Dermis microvascular lymphatic vessel endothelial cell (primary cell): ENCODE data around the gene PGP. TPM values are rescaled to one million over a fixed set of nuclear protein-coding genes. Genes with fewer than 3 reads are reported as not detected.

Experiments used
- DNase-seq, 2 donors: peaks; one replicate each; pipeline versions ENCODE4 v3.0.0 to v3.0.0-alpha.2; 2010; ENCODE audit warnings: low read depth in 2 of 2
- total RNA-seq: library from RNA; depleted of rRNA; stranded (reverse); fragments of >200 nt; gene quantifications from 2 replicates; pipeline ENCODE4 v1.2.1, GENCODE V29; 2014

The PGP gene
- total RNA-seq, 1 donor from 2014 or later, result 11.8 TPM

DNA sequence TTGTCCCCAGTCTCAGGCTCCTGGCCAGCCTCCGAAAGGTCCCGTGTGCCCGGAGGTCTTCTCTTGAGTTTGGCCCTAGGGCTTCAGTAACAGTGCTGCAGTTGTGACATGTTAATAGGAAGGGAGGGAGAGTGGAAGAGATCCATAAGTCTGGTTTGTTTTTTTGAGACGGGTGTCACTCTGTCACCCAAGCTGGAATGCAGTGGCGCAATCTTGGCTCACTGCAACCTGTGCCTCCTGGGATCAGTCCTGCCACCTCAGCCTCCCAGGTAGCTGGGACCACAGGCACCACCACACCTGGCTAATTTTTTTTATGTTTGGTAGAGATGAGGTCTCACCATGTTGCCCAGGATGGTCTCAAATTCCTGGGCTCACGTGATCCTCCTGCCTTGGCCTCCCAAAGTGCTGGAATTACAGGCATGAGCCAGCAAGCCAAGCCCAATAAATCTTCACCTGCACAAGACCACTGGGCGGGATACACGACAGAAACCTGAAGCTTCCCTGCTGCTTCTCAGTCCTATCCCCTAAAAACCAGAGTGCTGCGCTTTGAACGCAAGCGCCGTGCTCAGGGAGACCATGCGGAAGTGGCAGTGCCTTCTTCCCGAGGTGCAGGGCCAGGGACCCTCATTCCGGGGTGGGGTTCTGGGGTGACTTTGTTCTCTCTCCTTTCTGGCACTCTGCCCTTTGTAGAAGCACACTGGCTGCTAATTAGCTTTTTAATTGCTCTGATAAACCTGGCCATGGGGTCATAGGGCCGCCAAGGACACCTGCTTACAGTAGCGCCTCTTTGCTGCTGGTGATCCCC, 48.2 kb downstream of the PGP start:
- no peak for DNase-seq

DNA sequence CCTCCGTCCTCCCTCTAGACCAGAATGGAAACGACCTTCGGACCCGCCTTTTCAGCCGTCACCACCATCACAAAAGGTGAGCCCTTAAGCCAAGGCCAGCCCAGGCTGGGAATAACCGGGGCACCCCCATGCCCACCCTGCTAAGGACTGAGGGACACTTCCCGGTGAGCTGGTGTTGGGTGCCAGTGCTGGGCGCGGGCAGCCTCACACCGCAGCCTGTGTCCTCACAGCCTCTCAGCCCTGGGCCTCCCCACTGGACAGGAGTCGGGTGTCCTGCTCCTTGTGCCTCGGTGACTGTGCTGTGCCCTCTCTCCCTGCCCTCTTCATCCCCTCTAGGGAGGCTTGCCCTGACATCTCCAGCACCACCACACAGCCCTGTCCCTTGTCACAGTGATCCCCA, 48.8 kb downstream of the PGP start:
- DNase-seq, result no peak

DNA sequence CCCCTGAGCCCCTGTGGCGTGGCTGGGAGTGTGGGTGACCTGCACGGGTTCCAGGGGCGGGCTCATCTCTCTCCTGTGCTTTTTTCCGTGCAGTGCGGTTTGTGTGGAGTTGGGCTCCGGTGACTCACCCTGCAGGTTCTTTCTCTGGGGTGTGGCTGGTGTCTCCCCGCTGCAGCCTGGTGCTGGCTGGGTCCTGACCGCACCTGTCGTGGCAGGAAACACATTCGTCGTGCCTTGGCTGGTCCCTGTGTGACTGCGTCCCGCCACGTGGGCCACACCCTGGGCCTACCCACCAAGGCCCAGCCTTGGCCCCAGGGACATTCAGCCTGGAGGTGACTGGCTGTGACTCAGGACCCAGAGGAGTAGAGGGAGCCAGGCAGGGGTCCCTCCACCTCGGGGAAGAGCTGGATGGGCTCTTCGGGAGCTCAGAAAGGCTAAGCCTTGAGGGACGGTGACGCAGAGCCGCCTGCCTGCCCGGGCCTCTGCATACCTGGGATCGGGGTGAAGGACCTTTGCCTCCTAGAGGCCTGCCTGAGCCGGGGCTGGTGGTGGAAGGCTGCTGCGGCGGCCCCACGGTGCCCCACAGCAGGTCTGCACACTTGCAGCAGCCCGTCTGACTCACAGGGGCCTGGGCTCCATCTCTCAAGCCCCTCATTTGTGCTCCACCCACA, 51.3 kb downstream of the PGP start:
- DNase-seq, result no peak

DNA sequence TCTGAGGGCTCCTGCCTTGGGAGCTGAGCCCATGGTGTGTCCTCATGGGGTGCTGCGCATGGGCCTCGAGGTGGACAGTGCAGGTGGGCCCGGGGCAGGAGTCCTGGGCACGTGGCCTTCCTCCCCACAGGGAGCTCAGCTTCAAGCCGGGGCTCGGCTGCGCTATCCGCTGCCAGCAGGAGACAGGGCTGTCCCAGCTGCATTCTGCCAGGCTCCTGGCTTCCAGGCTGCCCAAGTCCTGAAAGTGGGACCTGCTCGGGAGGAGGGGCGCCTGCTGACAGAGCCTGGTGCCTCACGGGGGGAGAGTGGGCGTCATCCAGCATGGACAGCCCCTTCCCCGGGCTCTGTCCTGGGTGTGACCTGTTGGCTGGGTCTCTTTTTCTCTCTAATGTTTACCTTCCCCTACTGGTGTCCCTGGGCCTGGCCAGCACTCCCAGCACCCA, 51.9 kb downstream of the PGP start:
- no peak for DNase-seq

DNA sequence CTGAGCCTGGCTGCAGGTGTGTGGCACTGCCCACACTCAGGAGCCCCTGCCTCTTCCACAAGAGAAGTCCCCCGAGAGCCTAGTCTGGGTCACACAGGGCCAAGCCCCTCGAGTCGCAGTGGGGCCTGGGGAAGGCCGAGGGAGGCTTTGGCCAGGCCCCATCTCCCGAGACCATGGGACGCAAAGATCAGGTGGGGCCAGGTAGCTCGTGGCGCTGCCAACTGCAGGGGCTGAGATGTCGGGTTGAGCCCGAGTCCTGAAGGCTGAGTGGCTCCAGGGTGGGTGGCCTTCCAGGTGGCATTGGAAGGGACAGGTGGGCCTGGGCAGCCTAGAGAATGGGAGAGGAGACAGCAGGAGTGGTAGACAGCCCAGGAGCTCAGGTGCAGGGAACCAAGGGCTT, 52.7 kb downstream of the PGP start:
- DNase-seq, result no peak

Other genes starting within 250 kb of the PGP start
- gene RNF151, start 248.0 kb downstream of the PGP start, total RNA-seq, result not detected in 2 replicates
- 31.7 and 41.5 TPM in 2 replicates for gene TBL3, start 242.8 kb downstream of the PGP start, total RNA-seq
- 0.13 TPM in 1 of 2 replicates, not detected in the other for gene NOXO1, start 233.4 kb downstream of the PGP start, total RNA-seq
- gene GFER, start 230.6 kb downstream of the PGP start, total RNA-seq, result 9.7 and 10.3 TPM in 2 replicates
- gene SYNGR3, start 224.9 kb downstream of the PGP start, total RNA-seq, result 1.3 and 1.5 TPM in 2 replicates
- 9.2 and 12.9 TPM in 2 replicates for gene ZNF598, start 205.0 kb downstream of the PGP start, total RNA-seq
- gene NPW, start 195.1 kb downstream of the PGP start, total RNA-seq, result 0.25 and 1.3 TPM in 2 replicates
- 48.5 and 64.6 TPM in 2 replicates for gene NHERF2, start 187.9 kb downstream of the PGP start, total RNA-seq
- 22.4 and 39.3 TPM in 2 replicates for gene NTHL1, start 167.0 kb downstream of the PGP start, total RNA-seq
- gene TSC2, start 166.9 kb downstream of the PGP start, total RNA-seq, result 23.6 and 36.4 TPM in 2 replicates
- gene PKD1, start 78.9 kb downstream of the PGP start, total RNA-seq, result 20.8 and 35.7 TPM in 2 replicates
- gene RAB26, start 66.2 kb downstream of the PGP start, total RNA-seq, result 0.51 and 0.77 TPM in 2 replicates
- gene TRAF7, start 59.1 kb downstream of the PGP start, total RNA-seq, result 64.6 and 88.1 TPM in 2 replicates
- gene CASKIN1, start 18.2 kb downstream of the PGP start, total RNA-seq, result under 0.01 and 0.13 TPM in 2 replicates
- 15.3 and 26.9 TPM in 2 replicates for gene MLST8, start 9.4 kb downstream of the PGP start, total RNA-seq
- gene BRICD5, start 4.0 kb downstream of the PGP start, total RNA-seq, result 1.3 and 1.7 TPM in 2 replicates
- gene E4F1, start 8.8 kb upstream of the PGP start, total RNA-seq, result 22.2 and 26.3 TPM in 2 replicates
- gene DNASE1L2, start 21.6 kb upstream of the PGP start, total RNA-seq, result 0.25 and 0.26 TPM in 2 replicates
- gene ECI1, start 36.7 kb upstream of the PGP start, total RNA-seq, result 31.8 and 36.2 TPM in 2 replicates
- gene RNPS1, start 53.3 kb upstream of the PGP start, total RNA-seq, result 37.2 and 60.6 TPM in 2 replicates
- 21.4 and 30.3 TPM in 2 replicates for gene ABCA3, start 125.9 kb upstream of the PGP start, total RNA-seq
- 16.4 and 26.7 TPM in 2 replicates for gene CCNF, start 214.6 kb upstream of the PGP start, total RNA-seq
- gene TEDC2, start 245.3 kb upstream of the PGP start, total RNA-seq, result 3.7 and 3.8 TPM in 2 replicates